K562 (cell line): ENCODE data around the gene EMC1.

Experiments used
- AFF4 ChIP-seq: sonication (generic); formaldehyde crosslinking; IDR thresholded peaks from 2 replicates; pipeline ENCODE4 v1.8.0; 2023; ENCODE audit warnings: mild to moderate bottlenecking, missing genetic modification reagents
- CBFB ChIP-seq: sonication (generic); formaldehyde crosslinking; IDR thresholded peaks from 2 replicates; pipeline ENCODE4 v1.4.0; 2020; ENCODE audit warnings: mild to moderate bottlenecking, missing genetic modification reagents
- CTCF ChIP-seq, 3 experiments: IDR thresholded peaks in 2 of 3; conservative IDR thresholded peaks in 1 of 3; 2 replicates each; pipeline ENCODE4 v1.5.1; 2011 to 2012; ENCODE audit warnings: low read length in 3 of 3, mild to moderate bottlenecking in 3 of 3, control low read depth in 2 of 3, improper control_type of control experiment in 1 of 3, inconsistent platforms in 1 of 3, low read depth in 1 of 3, mixed read lengths in 1 of 3, moderate library complexity in 1 of 3; ENCODE audit not compliant: insufficient read depth in 2 of 3
- EP400 ChIP-seq: fragments of 450-650 bp; IDR thresholded peaks from 2 replicates; pipeline ENCODE4 v1.6.1; 2017; ENCODE audit warnings: antibody characterized with exemption, mild to moderate bottlenecking, moderate library complexity
- GMEB1 ChIP-seq: fragments of 250-450 bp; sonication (Bioruptor Pico); IDR thresholded peaks from 2 replicates; pipeline ENCODE4 v1.4.0; 2020; ENCODE audit warnings: mild to moderate bottlenecking
- HNRNPLL ChIP-seq: fragments of 200-400 bp; formaldehyde crosslinking; IDR thresholded peaks from 2 replicates; pipeline ENCODE4 v1.6.1; 2017; ENCODE audit warnings: low read length, low read depth, mild to moderate bottlenecking; ENCODE audit not compliant: poor library complexity, severe bottlenecking
- HNRNPUL1 ChIP-seq: fragments of 200-400 bp; formaldehyde crosslinking; IDR thresholded peaks from 2 replicates; pipeline ENCODE4 v1.6.1; 2017; ENCODE audit warnings: low read length
- RAD21 ChIP-seq, 2 experiments: fragments of 250-450 bp in 1 of 2; fragments of 450-650 bp in 1 of 2; sonication (Bioruptor Pico) in 1 of 2; formaldehyde crosslinking in 1 of 2; IDR thresholded peaks in 1 of 2; conservative IDR thresholded peaks in 1 of 2; 2 replicates each; pipeline versions ENCODE4 v1.4.0 to v1.8.0; 2020 to 2022; ENCODE audit warnings: mild to moderate bottlenecking in 2 of 2, moderate library complexity in 1 of 2
- RFX5 ChIP-seq: IDR thresholded peaks from 2 replicates; pipeline ENCODE4 v1.6.1; 2011; ENCODE audit warnings: low read depth, mild to moderate bottlenecking, improper control_type of control experiment, low read length
- ZBTB40 ChIP-seq, 2 experiments: fragments of 450-650 bp in 1 of 2; sonication (generic) in 1 of 2; formaldehyde crosslinking in 1 of 2; IDR thresholded peaks; 2 replicates each; pipeline versions ENCODE4 v1.7.1 to v1.9.0; 2016 to 2022; ENCODE audit warnings: inconsistent platforms in 1 of 2, mild to moderate bottlenecking in 1 of 2, missing genetic modification reagents in 1 of 2
- ZBTB43 ChIP-seq: sonication (generic); formaldehyde crosslinking; IDR thresholded peaks from 2 replicates; pipeline ENCODE4 v1.8.0; 2023; ENCODE audit warnings: mild to moderate bottlenecking, missing genetic modification reagents
- ZC3H11A ChIP-seq: IDR thresholded peaks from 2 replicates; pipeline ENCODE4 v1.6.1; 2012; ENCODE audit warnings: low read depth, low read length, improper control_type of control experiment

- TF ChIP-seq ZC3H11A (no peak), ZBTB43 (CRISPR knock-in tag) (no peak), HNRNPUL1 (no peak), CTCF (IDR thresholded peaks at IDR 0.05 in 2 of 3, conservative IDR thresholded peaks at IDR 0.05 in 1 of 3; ENCODE audit: insufficient read depth in 2 of 3, low read depth in 1 of 3, low read length in 3 of 3) (no peak), HNRNPLL (no peak), RFX5 (no peak), RAD21 (CRISPR knock-in tag; conservative IDR thresholded peaks at IDR 0.05 in 1 of 2, IDR thresholded peaks at IDR 0.05 in 1 of 2) (no peak), CBFB (no peak), ZBTB40 (IDR thresholded peaks at IDR 0.05) (no peak), ZBTB40 (CRISPR knock-in tag; IDR thresholded peaks at IDR 0.05) (no peak), AFF4 (no peak), GMEB1 (no peak), EP400 (no peak)
These were observed 45.9 kb downstream of the EMC1 start for GRCh38 chr1:19205403-19205802.
